Psoas muscle (tissue), 8 donors: Measurements from ENCODE around the gene WDR3. TPM values are rescaled to one million over a fixed set of nuclear protein-coding genes. Genes with fewer than 3 reads are reported as not detected.

Experiments
- ATAC-seq, 4 donors: fragments of 200-7000 bp; cut with Tn5 transposase; one replicate each; pipeline ENCODE4 v1.9.1; 2020; ENCODE audit warnings: moderate library complexity in 3 of 4, mild to moderate bottlenecking in 2 of 4
- DNase-seq, 2 donors: peaks; one replicate each; pipeline ENCODE4 v3.0.0-alpha.2; 2020
- H3K27ac ChIP-seq: fragments of 200-600 bp; one replicate; pipeline ENCODE4 v1.8.0; 2022
- H3K27me3 ChIP-seq, 3 donors: fragments of 200-600 bp in 1 of 3; one replicate each; pipeline versions ENCODE4 v1.6.1 to v1.8.0; 2013 to 2022; ENCODE audit warnings: low read length in 2 of 3, mild to moderate bottlenecking in 2 of 3, moderate library complexity in 1 of 3; ENCODE audit not compliant: insufficient read depth in 3 of 3
- H3K36me3 ChIP-seq, 2 donors: fragments of 200-600 bp in 1 of 2; one replicate each; pipeline versions ENCODE4 v1.6.1 to v1.8.0; 2013 to 2022; ENCODE audit warnings: low read depth in 1 of 2, mild to moderate bottlenecking in 1 of 2, moderate library complexity in 1 of 2; ENCODE audit not compliant: insufficient read depth in 1 of 2
- H3K4me1 ChIP-seq: fragments of 200-600 bp; one replicate; pipeline ENCODE4 v1.8.0; 2022
- H3K4me3 ChIP-seq: fragments of 200-600 bp; one replicate; pipeline ENCODE4 v1.8.0; 2022; ENCODE audit warnings: mild to moderate bottlenecking
- H3K9me3 ChIP-seq: fragments of 200-600 bp; one replicate; pipeline ENCODE4 v1.8.0; 2022
- CTCF ChIP-seq: fragments of 200-600 bp; IDR thresholded peaks from one replicate; pipeline ENCODE4 v1.8.0; 2022; ENCODE audit warnings: antibody characterized with exemption
- WGBS, 3 donors: extraction: QIAGEN DNeasy Blood & Tissue Kit; methylation state at CpG; one replicate each; pipeline versions ENCODE4 v1.1.6 to v1.1.7; 2013; 5-methylcytosine and 5-hydroxymethylcytosine counted together
- intact Hi-C, 2 donors: fragments of 100-400 bp; cut with DNase I; formaldehyde crosslinking; loops; one replicate each; pipeline versions ENCODE4 v1.11.0 to v1.14.2; 2022
- polyA plus RNA-seq, 3 donors: library from polyadenylated mRNA; stranded (reverse); fragments of 200-250 nt; gene quantifications; one replicate each; pipeline ENCODE4 v1.2.3, GENCODE V29; 2013
- total RNA-seq, 4 donors: library from RNA; stranded (reverse); fragmentation: NEBNext Ultra II Directional in 2 of 4; extraction: Animal tissue kit (Norgen Biotek cat#: 25700) in 2 of 4; gene quantifications; one replicate each; pipeline versions ENCODE4 v1.2.1 to v1.2.4, GENCODE V29; 2021 to 2023
- donor health status: healthy with polysubstance abuse.
- donor health status: DM: no; HTN: no; CAD: no; lungs with moderate emphysema.
- donor health status: Bipolar disorder and iron deficiency.
- donor health status: healthy.
- donor health status: DM: yes; HTN: yes; CAD: no.
- donor health status: DM: no; HTN: no; CAD: no.
- donor health status: DM: no; HTN: no; CAD: no.
- donor health status: DM: yes; HTN: yes; CAD: no.

Gene WDR3
- total and polyA plus RNA-seq, 7 donors = 6.5 to 40.3 (median 23.3) TPM

- no peak for DNase-seq
- Histone ChIP-seq H3K27ac (no peak overlapping the region), H3K9me3 (no peaks in the 10 kb centered on the region), H3K36me3 (no peaks in the 10 kb centered on the region), H3K27me3 (no peaks in the 10 kb centered on the region), H3K4me3 (no peak overlapping the region), H3K4me1 (no peaks in the 10 kb centered on the region)
- ATAC-seq = no peak
- WGBS, 3 donors = 81 to 87% (median 84%) methylated on average over 6 of the region's 6 CpGs
- no peak for TF ChIP-seq CTCF
- intact Hi-C loops = no loop called here
These were observed 83.1 kb downstream of the WDR3 start for GRCh38 chr1:118012515-118013124.

- Histone ChIP-seq H3K27ac (no peak overlapping the region), H3K4me1 (no peaks in the 10 kb centered on the region), H3K36me3 (no peaks in the 10 kb centered on the region), H3K27me3 (no peaks in the 10 kb centered on the region), H3K4me3 (no peak overlapping the region), H3K9me3 (no peaks in the 10 kb centered on the region)
- ATAC-seq = no peak
- intact Hi-C loops = no loop called here
- no peak for DNase-seq
- TF ChIP-seq CTCF = no peak
- WGBS, 3 donors = 85 to 93% (median 93%) methylated on average over 6 of the region's 6 CpGs
These were observed 83.8 kb downstream of the WDR3 start for GRCh38 chr1:118013336-118013735.

GRCh38 chr1:118013938-118014337 is 84.4 kb downstream of the WDR3 start:
- no peak overlapping the region for H3K4me3 ChIP-seq
- H3K36me3 ChIP-seq = no peaks in the 10 kb centered on the region
- ATAC-seq (no peak), DNase-seq (no peak)
- intact Hi-C loops = no loop called here
- TF ChIP-seq CTCF = no peak
- no peaks in the 10 kb centered on the region for H3K9me3 ChIP-seq
- H3K27ac ChIP-seq = no peak overlapping the region
- no peaks in the 10 kb centered on the region for H3K27me3 ChIP-seq
- H3K4me1 ChIP-seq = no peaks in the 10 kb centered on the region

Other genes with a start within 250 kb of the WDR3 start
- gene GDAP2, start 118 bp upstream of the WDR3 start, total RNA-seq = 10 to 100 TPM in 2 of 4 donors, 1 to 10 TPM in 2; 9.3 to 12.2 (median 9.9) TPM
- 1 to 10 TPM; 2.4 to 7.8 (median 6.6) TPM for gene GDAP2, start 118 bp upstream of the WDR3 start, polyA plus RNA-seq